ENCODE measurements around the gene ARHGAP26.
A peak's percentile ranks its signal among the peaks of the same experiment; 100 is the strongest.
"Not testable (repeated sequence)": the region's sequence is repeated elsewhere in the genome, so short reads cannot be mapped to it uniquely, and the experiment has no call there.

The ARHGAP26 gene

GRCh38 chr5:142998316-142999020 is 228.3 kb downstream of the ARHGAP26 start:
- DNase-seq, result no peak

- DNase-seq, result not testable (repeated sequence)
These were observed 230.4 kb downstream of the ARHGAP26 start for GRCh38 chr5:143000551-143000950.

GRCh38 chr5:143001764-143002351 is 231.7 kb downstream of the ARHGAP26 start:
- peak in 1 of 2 donors; percentile 31 for DNase-seq

- DNase-seq, result peak; percentile 93 to 96
These were observed 232.5 kb downstream of the ARHGAP26 start for GRCh38 chr5:143002459-143003327.

GRCh38 chr5:143003328-143003636 is 233.1 kb downstream of the ARHGAP26 start:
- no peak for DNase-seq

- DNase-seq, result peak; percentile 49 to 62
These were observed 234.4 kb downstream of the ARHGAP26 start for GRCh38 chr5:143004361-143005145.

GRCh38 chr5:143006501-143006900 is 236.3 kb downstream of the ARHGAP26 start:
- peak; percentile 34 to 38 for DNase-seq

GRCh38 chr5:143008032-143008431 is 237.9 kb downstream of the ARHGAP26 start:
- no peak for DNase-seq

GRCh38 chr5:143008809-143009521 is 238.8 kb downstream of the ARHGAP26 start:
- DNase-seq, result peak; percentile 86 to 89

GRCh38 chr5:143010351-143010750 is 240.2 kb downstream of the ARHGAP26 start:
- DNase-seq, result no peak

- no peak for DNase-seq
These were observed 241.4 kb downstream of the ARHGAP26 start for GRCh38 chr5:143011585-143011984.

- DNase-seq, result no peak
These were observed 243.2 kb downstream of the ARHGAP26 start for GRCh38 chr5:143013176-143013891.

GRCh38 chr5:143014017-143014651 is 244.0 kb downstream of the ARHGAP26 start:
- no peak for DNase-seq

- DNase-seq, result peak; percentile 33 to 68
These were observed 246.8 kb downstream of the ARHGAP26 start for GRCh38 chr5:143016777-143017516.

- DNase-seq, result no peak
These were observed 247.4 kb downstream of the ARHGAP26 start for GRCh38 chr5:143017541-143017940.

- DNase-seq, result no peak
These were observed 247.8 kb downstream of the ARHGAP26 start for GRCh38 chr5:143017992-143018391.

GRCh38 chr5:143019157-143019556 is 249.0 kb downstream of the ARHGAP26 start:
- DNase-seq, result no peak

GRCh38 chr5:143019614-143020515 is 249.7 kb downstream of the ARHGAP26 start:
- no peak for DNase-seq

- DNase-seq, result no peak
These were observed 251.4 kb downstream of the ARHGAP26 start for GRCh38 chr5:143021595-143021994.

All from inflammatory macrophage treated with lipopolysaccharide for 1 hour (primary cell).